Stimulated activated CD8-positive, alpha-beta memory T cell treated with anti-CD3 and anti-CD28 coated beads, Interleukin-7, amount 100 ng/mL, for 48 hours (primary cell): ENCODE measurements around the gene OAS3.

Experiments used
- DNase-seq, 2 donors: peaks; one replicate each; pipeline ENCODE4 v3.0.0-alpha.2; 2020; ENCODE audit warnings: low read depth in 1 of 2; ENCODE audit errors: extremely low read depth in 1 of 2

OAS3 gene

GRCh38 chr12:113007166-113007565 lies 68.9 kb downstream of the OAS3 start:
- no peak for DNase-seq

GRCh38 chr12:113010701-113011100 lies 72.4 kb downstream of the OAS3 start:
- DNase-seq, result no peak

GRCh38 chr12:113014565-113014964 lies 76.3 kb downstream of the OAS3 start:
- no peak for DNase-seq

GRCh38 chr12:113016796-113017195 lies 78.5 kb downstream of the OAS3 start:
- no peak for DNase-seq

GRCh38 chr12:113019025-113019424 lies 80.8 kb downstream of the OAS3 start:
- no peak for DNase-seq

GRCh38 chr12:113021500-113021899 lies 83.2 kb downstream of the OAS3 start:
- no peak for DNase-seq
